ENCODE measurements around the gene NPEPL1.
"Not testable (repeated sequence)": the region's sequence is repeated elsewhere in the genome, so short reads cannot be mapped to it uniquely, and the experiment has no call there.

DNA sequence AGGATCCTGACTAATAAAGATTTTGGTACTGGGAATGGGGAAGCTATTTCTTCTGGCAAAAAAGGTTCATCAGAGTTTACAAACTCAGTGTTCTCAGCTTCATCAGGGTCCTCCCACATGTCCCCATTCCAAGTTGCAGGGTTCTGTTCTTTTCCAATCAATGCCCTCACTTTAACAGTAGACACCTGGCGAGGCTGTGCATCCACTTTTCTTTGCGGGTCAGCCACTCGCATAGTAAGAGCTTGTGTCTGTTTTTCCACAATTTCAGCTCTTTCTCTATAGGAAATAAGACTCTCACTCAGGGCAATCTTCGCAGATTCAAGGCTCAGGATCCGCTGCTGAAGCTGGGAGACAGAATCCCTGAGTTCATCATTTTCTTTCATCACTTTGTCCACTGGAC, 65.0 kb downstream of the NPEPL1 start:
- TF ChIP-seq, protein P1, sequence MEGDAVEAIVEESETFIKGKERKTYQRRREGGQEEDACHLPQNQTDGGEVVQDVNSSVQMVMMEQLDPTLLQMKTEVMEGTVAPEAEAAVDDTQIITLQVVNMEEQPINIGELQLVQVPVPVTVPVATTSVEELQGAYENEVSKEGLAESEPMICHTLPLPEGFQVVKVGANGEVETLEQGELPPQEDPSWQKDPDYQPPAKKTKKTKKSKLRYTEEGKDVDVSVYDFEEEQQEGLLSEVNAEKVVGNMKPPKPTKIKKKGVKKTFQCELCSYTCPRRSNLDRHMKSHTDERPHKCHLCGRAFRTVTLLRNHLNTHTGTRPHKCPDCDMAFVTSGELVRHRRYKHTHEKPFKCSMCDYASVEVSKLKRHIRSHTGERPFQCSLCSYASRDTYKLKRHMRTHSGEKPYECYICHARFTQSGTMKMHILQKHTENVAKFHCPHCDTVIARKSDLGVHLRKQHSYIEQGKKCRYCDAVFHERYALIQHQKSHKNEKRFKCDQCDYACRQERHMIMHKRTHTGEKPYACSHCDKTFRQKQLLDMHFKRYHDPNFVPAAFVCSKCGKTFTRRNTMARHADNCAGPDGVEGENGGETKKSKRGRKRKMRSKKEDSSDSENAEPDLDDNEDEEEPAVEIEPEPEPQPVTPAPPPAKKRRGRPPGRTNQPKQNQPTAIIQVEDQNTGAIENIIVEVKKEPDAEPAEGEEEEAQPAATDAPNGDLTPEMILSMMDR (IDR thresholded peaks at IDR 0.05), result not testable (repeated sequence)
- TF ChIP-seq POLR2A, EP300 (IDR thresholded peaks at IDR 0.05): not testable (repeated sequence)
